IMR-90 (cell line): Measurements from ENCODE around the gene CIT. TPM values are rescaled to one million over a fixed set of nuclear protein-coding genes. Genes with fewer than 3 reads are reported as not detected.

Experiments used
- ATAC-seq: fragments of 200-7000 bp; cut with Tn5 transposase; 2 replicates; pipeline ENCODE4 v1.9.1; 2020; ENCODE audit warnings: low read depth, mild to moderate bottlenecking, moderate library complexity
- BruUV-seq: library from RNA; stranded (reverse); fragments of 400-500 nt; replicated peaks from 2 replicates; lab custom pipeline; 2021; lab: Mats Ljungman, UMichigan
- CTCF ChIA-PET: fragments of 300-600 bp; formaldehyde crosslinking; extraction: SDS; loops from one replicate; lab custom pipeline; 2021; ENCODE audit warnings: antibody characterized with exemption; lab: Yijun Ruan, JAX
- POLR2A ChIA-PET: fragments of 300-600 bp; sonication (Branson Sonifier 250); formaldehyde crosslinking; loops from one replicate; lab custom pipeline; 2022; ENCODE audit warnings: antibody characterized with exemption; ENCODE audit not compliant: unreplicated experiment; lab: Charles Lee
- DNase-seq: peaks from one replicate; pipeline ENCODE4 v3.0.0; 2013
- H2AFZ ChIP-seq: replicated peaks from 2 replicates; pipeline ENCODE3; 2013; ENCODE audit warnings: low read length, mild to moderate bottlenecking; ENCODE audit not compliant: poor library complexity
- H2AK5ac ChIP-seq: 2 replicates; pipeline ENCODE4 v1.6.1; 2013; ENCODE audit warnings: low read depth, low read length, inconsistent platforms
- H2AK9ac ChIP-seq: replicated peaks from 2 replicates; pipeline ENCODE3; 2013; ENCODE audit warnings: mild to moderate bottlenecking, low read depth, low read length, moderate library complexity; ENCODE audit not compliant: poor library complexity
- H2BK120ac ChIP-seq: 2 replicates; pipeline ENCODE4 v1.6.1; 2013; ENCODE audit warnings: low read depth, low read length, inconsistent platforms
- H2BK15ac ChIP-seq: 3 replicates; pipeline ENCODE4 v1.6.1; 2013; ENCODE audit warnings: low read depth, low read length, inconsistent platforms
- H2BK20ac ChIP-seq: 2 replicates; pipeline ENCODE4 v1.6.1; 2013; ENCODE audit warnings: low read depth, mild to moderate bottlenecking, inconsistent platforms, low read length, moderate library complexity
- H2BK5ac ChIP-seq: 2 replicates; pipeline ENCODE4 v1.6.1; 2013; ENCODE audit warnings: mild to moderate bottlenecking, low read depth, low read length, inconsistent platforms; ENCODE audit not compliant: poor library complexity, severe bottlenecking
- H3K14ac ChIP-seq: replicated peaks from 2 replicates; pipeline ENCODE4 v1.6.1; 2013; ENCODE audit warnings: low read depth, low read length, inconsistent platforms
- H3K18ac ChIP-seq: 2 replicates; pipeline ENCODE4 v1.6.1; 2013; ENCODE audit warnings: low read depth, low read length, control low read depth
- H3K23ac ChIP-seq: 2 replicates; pipeline ENCODE4 v1.6.1; 2013; ENCODE audit warnings: low read depth, low read length, inconsistent platforms
- H3K27ac ChIP-seq: 2 replicates; pipeline ENCODE4 v1.5.1; 2013; ENCODE audit warnings: mild to moderate bottlenecking, control low read depth, low read length; ENCODE audit not compliant: insufficient read depth
- H3K27me3 ChIP-seq: 2 replicates; pipeline ENCODE4 v1.6.1; 2013; ENCODE audit warnings: low read length; ENCODE audit not compliant: control insufficient read depth, insufficient read depth
- H3K36me3 ChIP-seq: 2 replicates; pipeline ENCODE4 v1.6.1; 2013; ENCODE audit warnings: low read length, mixed read lengths; ENCODE audit not compliant: control insufficient read depth, insufficient read depth
- H3K4ac ChIP-seq: 2 replicates; pipeline ENCODE4 v1.6.1; 2013; ENCODE audit warnings: low read depth, low read length, inconsistent platforms
- H3K4me1 ChIP-seq: 2 replicates; pipeline ENCODE4 v1.6.1; 2013; ENCODE audit warnings: low read length, mixed read lengths; ENCODE audit not compliant: control insufficient read depth, insufficient read depth
- H3K4me2 ChIP-seq: 2 replicates; pipeline ENCODE4 v1.6.1; 2013; ENCODE audit warnings: low read depth, mild to moderate bottlenecking, control low read depth, low read length, moderate library complexity
- H3K4me3 ChIP-seq: 2 replicates; pipeline ENCODE4 v1.5.1; 2013; ENCODE audit warnings: low read depth, mild to moderate bottlenecking, control low read depth, low read length, moderate library complexity; ENCODE audit not compliant: insufficient read depth
- H3K56ac ChIP-seq: 2 replicates; pipeline ENCODE4 v1.6.1; 2013; ENCODE audit warnings: low read length, inconsistent platforms; ENCODE audit not compliant: insufficient read depth; ENCODE audit errors: extremely low read depth
- H3K79me1 ChIP-seq, 2 experiments: 2 replicates each; pipeline ENCODE4 v1.6.1; 2013; ENCODE audit warnings: low read length in 2 of 2, inconsistent platforms in 1 of 2, low read depth in 1 of 2
- H3K9ac ChIP-seq: 2 replicates; pipeline ENCODE4 v1.6.1; 2013; ENCODE audit warnings: low read depth, low read length, control low read depth
- H3K9me1 ChIP-seq: 2 replicates; pipeline ENCODE4 v1.6.1; 2013; ENCODE audit warnings: low read length, inconsistent platforms; ENCODE audit not compliant: insufficient read depth
- H3K9me3 ChIP-seq: 2 replicates; pipeline ENCODE4 v1.6.1; 2013; ENCODE audit warnings: low read length; ENCODE audit not compliant: control insufficient read depth, insufficient read depth
- H4K20me1 ChIP-seq: 2 replicates; pipeline ENCODE4 v1.6.1; 2013; ENCODE audit warnings: low read length, inconsistent platforms; ENCODE audit not compliant: insufficient read depth
- H4K5ac ChIP-seq: 2 replicates; pipeline ENCODE4 v1.6.1; 2013; ENCODE audit warnings: mild to moderate bottlenecking, low read depth, low read length, control low read depth
- H4K8ac ChIP-seq, 2 experiments: 2 replicates each; pipeline ENCODE4 v1.6.1; 2013; ENCODE audit warnings: low read depth in 2 of 2, low read length in 2 of 2, control low read depth in 1 of 2, inconsistent platforms in 1 of 2
- H4K91ac ChIP-seq: 2 replicates; pipeline ENCODE4 v1.6.1; 2013; ENCODE audit warnings: low read depth, low read length, inconsistent platforms; ENCODE audit not compliant: insufficient read depth
- BHLHE40 ChIP-seq: fragments of 150-350 bp; IDR thresholded peaks from 2 replicates; pipeline ENCODE4 v1.6.1; 2016; ENCODE audit warnings: mild to moderate bottlenecking, low read depth, low read length
- CEBPB ChIP-seq: IDR thresholded peaks from 2 replicates; pipeline ENCODE4 v1.6.1; 2012; ENCODE audit warnings: low read depth, low read length, improper control_type of control experiment
- CHD1 ChIP-seq: IDR thresholded peaks from 2 replicates; pipeline ENCODE4 v1.6.1; 2012; ENCODE audit warnings: low read depth, low read length, improper control_type of control experiment
- FOS ChIP-seq: fragments of 150-350 bp; IDR thresholded peaks from 2 replicates; pipeline ENCODE4 v1.6.1; 2016; ENCODE audit warnings: low read depth, low read length
- MAFK ChIP-seq: IDR thresholded peaks from 2 replicates; pipeline ENCODE4 v1.6.1; 2012; ENCODE audit warnings: low read depth, low read length, improper control_type of control experiment
- MAZ ChIP-seq: IDR thresholded peaks from 2 replicates; pipeline ENCODE4 v1.6.1; 2012; ENCODE audit warnings: low read depth, mild to moderate bottlenecking, low read length, improper control_type of control experiment, moderate library complexity, borderline replicate concordance
- MXI1 ChIP-seq: IDR thresholded peaks from 2 replicates; pipeline ENCODE4 v1.6.1; 2012; ENCODE audit warnings: low read depth, mild to moderate bottlenecking, low read length, moderate library complexity, borderline replicate concordance
- NFE2L2 ChIP-seq: fragments of 150-350 bp; IDR thresholded peaks from 2 replicates; pipeline ENCODE4 v1.6.1; 2016; ENCODE audit warnings: low read depth, mild to moderate bottlenecking, low read length
- POLR2A ChIP-seq: IDR thresholded peaks from 2 replicates; pipeline ENCODE4 v1.6.1; 2012; ENCODE audit warnings: mild to moderate bottlenecking, low read depth, low read length
- RAD21 ChIP-seq: IDR thresholded peaks from 2 replicates; pipeline ENCODE4 v1.6.1; 2012; ENCODE audit warnings: low read length, improper control_type of control experiment
- RCOR1 ChIP-seq: IDR thresholded peaks from 2 replicates; pipeline ENCODE4 v1.6.1; 2012; ENCODE audit warnings: mild to moderate bottlenecking, low read length, improper control_type of control experiment; ENCODE audit not compliant: insufficient replicate concordance
- RFX5 ChIP-seq: IDR thresholded peaks from 2 replicates; pipeline ENCODE4 v1.8.0; 2012; ENCODE audit warnings: low read depth, mild to moderate bottlenecking, low read length, moderate library complexity
- SMC3 ChIP-seq: fragments of 150-350 bp; IDR thresholded peaks from 2 replicates; pipeline ENCODE4 v1.6.1; 2016; ENCODE audit warnings: low read depth, mild to moderate bottlenecking, antibody characterized with exemption, low read length, moderate library complexity
- WGBS, 2 experiments: methylation state at CpG; one replicate each; pipeline versions ENCODE4 v1.1.5 to v1.1.7; 2013; ENCODE audit warnings: missing lambda C conversion rate in 2 of 2; ENCODE audit not compliant: insufficient read length in 1 of 2; ENCODE audit errors: extremely low coverage in 2 of 2; 5-methylcytosine and 5-hydroxymethylcytosine counted together
- dilution Hi-C: fragments of 300-500 bp; cut with HindIII; formaldehyde crosslinking; loops from one replicate; pipeline ENCODE4 v1.14.3; 2018; ENCODE audit warnings: low sequenced_read_pairs; ENCODE audit not compliant: unreplicated experiment
- in situ Hi-C: fragments of 300-500 bp; cut with MboI; formaldehyde crosslinking; loops from 3 replicates; pipeline ENCODE4 v1.14.3; 2019; ENCODE audit warnings: low sequenced_read_pairs, inconsistent platforms, mixed read lengths
- intact Hi-C: fragments of 100-400 bp; cut with micrococcal nuclease; formaldehyde crosslinking; loops from 2 replicates; pipeline ENCODE4 v1.10.0; 2022
- polyA plus RNA-seq, 3 experiments: library from polyadenylated mRNA; depleted of rRNA; stranded (reverse); fragments of >200 nt; gene quantifications; 2 replicates each; pipeline ENCODE4 v1.2.3, GENCODE V29; 2012; ENCODE audit warnings: low replicate concordance in 1 of 3
- total RNA-seq: library from RNA; depleted of rRNA; stranded (reverse); fragments of >200 nt; gene quantifications from 2 replicates; pipeline ENCODE4 v1.2.3, GENCODE V29; 2012
- TF ChIP-seq, protein P1 (sequence below): fragments of 150-350 bp; IDR thresholded peaks from 2 replicates; pipeline ENCODE4 v1.6.1; 2017; ENCODE audit warnings: mild to moderate bottlenecking, antibody characterized with exemption, low read length, low read depth
- TF ChIP-seq, protein P2 (sequence below): fragments of 150-350 bp; IDR thresholded peaks from 2 replicates; pipeline ENCODE4 v1.6.1; 2016; ENCODE audit warnings: low read depth, mild to moderate bottlenecking, low read length, moderate library complexity, borderline replicate concordance
- TF ChIP-seq, protein P3 (sequence below): conservative IDR thresholded peaks from 2 replicates; pipeline ENCODE4 v1.5.1; 2012; ENCODE audit warnings: mild to moderate bottlenecking, low read depth, low read length, improper control_type of control experiment

CIT gene
- total and polyA plus RNA-seq, 2 of the 4 experiments (the other 2 are of a cell fraction): 13.1 to 21.0 TPM

DNA sequence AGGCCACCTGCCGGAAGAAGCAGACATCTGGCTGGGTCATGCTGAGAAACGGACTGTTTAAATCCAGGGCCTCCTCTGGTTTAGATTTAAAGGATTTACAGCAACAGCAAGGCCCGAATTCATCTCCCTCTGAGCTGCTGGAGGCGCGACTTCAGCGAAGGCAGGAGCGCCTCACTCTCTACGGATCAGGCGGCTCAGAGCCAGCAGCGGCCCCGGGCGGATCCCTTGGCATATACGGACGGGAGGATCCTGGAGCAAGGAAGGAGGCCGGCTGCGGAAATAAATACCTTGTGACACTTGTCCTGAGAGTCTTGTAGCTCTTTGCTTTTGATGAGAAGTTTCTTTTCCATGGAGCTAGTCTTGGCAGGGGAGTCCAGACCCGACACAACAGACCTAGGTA lies 92.4 kb downstream of the CIT start:
- no peak overlapping the region for H2BK20ac ChIP-seq
- intact Hi-C loops (no loop called here), in situ Hi-C loops (no loop called here), dilution Hi-C loops (no loop called here)
- H2AK9ac ChIP-seq: no peak overlapping the region
- H3K27me3 ChIP-seq: no peaks in the 10 kb centered on the region
- no peak for DNase-seq
- CTCF ChIA-PET: no interaction called here
- peaks cover 9 to 13% of the 10 kb centered on the region in 2 experiments for H3K79me1 ChIP-seq
- H3K14ac ChIP-seq: no peak overlapping the region
- H3K4me1 ChIP-seq: peaks cover 2% of the 10 kb centered on the region
- TF ChIP-seq CHD1: no peak
- TF ChIP-seq RFX5: no peak
- TF ChIP-seq NFE2L2: no peak
- TF ChIP-seq RCOR1: no peak
- no peak for TF ChIP-seq FOS
- TF ChIP-seq SMC3: no peak
- no peak for TF ChIP-seq MAZ
- TF ChIP-seq CEBPB: no peak
- no peak for TF ChIP-seq BHLHE40
- no peak for TF ChIP-seq RAD21
- TF ChIP-seq POLR2A: no peak
- no peak for TF ChIP-seq MXI1
- TF ChIP-seq, protein P1, sequence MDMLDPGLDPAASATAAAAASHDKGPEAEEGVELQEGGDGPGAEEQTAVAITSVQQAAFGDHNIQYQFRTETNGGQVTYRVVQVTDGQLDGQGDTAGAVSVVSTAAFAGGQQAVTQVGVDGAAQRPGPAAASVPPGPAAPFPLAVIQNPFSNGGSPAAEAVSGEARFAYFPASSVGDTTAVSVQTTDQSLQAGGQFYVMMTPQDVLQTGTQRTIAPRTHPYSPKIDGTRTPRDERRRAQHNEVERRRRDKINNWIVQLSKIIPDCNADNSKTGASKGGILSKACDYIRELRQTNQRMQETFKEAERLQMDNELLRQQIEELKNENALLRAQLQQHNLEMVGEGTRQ: no peak
- TF ChIP-seq, protein P2, sequence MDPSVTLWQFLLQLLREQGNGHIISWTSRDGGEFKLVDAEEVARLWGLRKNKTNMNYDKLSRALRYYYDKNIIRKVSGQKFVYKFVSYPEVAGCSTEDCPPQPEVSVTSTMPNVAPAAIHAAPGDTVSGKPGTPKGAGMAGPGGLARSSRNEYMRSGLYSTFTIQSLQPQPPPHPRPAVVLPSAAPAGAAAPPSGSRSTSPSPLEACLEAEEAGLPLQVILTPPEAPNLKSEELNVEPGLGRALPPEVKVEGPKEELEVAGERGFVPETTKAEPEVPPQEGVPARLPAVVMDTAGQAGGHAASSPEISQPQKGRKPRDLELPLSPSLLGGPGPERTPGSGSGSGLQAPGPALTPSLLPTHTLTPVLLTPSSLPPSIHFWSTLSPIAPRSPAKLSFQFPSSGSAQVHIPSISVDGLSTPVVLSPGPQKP: no peak
- TF ChIP-seq, protein P3, sequence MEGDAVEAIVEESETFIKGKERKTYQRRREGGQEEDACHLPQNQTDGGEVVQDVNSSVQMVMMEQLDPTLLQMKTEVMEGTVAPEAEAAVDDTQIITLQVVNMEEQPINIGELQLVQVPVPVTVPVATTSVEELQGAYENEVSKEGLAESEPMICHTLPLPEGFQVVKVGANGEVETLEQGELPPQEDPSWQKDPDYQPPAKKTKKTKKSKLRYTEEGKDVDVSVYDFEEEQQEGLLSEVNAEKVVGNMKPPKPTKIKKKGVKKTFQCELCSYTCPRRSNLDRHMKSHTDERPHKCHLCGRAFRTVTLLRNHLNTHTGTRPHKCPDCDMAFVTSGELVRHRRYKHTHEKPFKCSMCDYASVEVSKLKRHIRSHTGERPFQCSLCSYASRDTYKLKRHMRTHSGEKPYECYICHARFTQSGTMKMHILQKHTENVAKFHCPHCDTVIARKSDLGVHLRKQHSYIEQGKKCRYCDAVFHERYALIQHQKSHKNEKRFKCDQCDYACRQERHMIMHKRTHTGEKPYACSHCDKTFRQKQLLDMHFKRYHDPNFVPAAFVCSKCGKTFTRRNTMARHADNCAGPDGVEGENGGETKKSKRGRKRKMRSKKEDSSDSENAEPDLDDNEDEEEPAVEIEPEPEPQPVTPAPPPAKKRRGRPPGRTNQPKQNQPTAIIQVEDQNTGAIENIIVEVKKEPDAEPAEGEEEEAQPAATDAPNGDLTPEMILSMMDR: no peak
- no peak for TF ChIP-seq MAFK
- H3K23ac ChIP-seq: no peak overlapping the region
- no peak overlapping the region for H3K18ac ChIP-seq
- H3K36me3 ChIP-seq: peaks cover 8% of the 10 kb centered on the region
- H3K27ac ChIP-seq: no peak overlapping the region
- POLR2A ChIA-PET: no interaction called here
- no peak overlapping the region for H2BK120ac ChIP-seq
- 0 out of 2 replicates have a peak, but pooled peaks cover 2% of the 10 kb centered on the region for H3K9me3 ChIP-seq
- ATAC-seq: no peak
- no peak overlapping the region for H2BK5ac ChIP-seq
- BruUV-seq: no TSS peak
- H2AK5ac ChIP-seq: no peak overlapping the region
- no peak overlapping the region for H2AFZ ChIP-seq
- no peak overlapping the region for H4K8ac ChIP-seq
- no peaks in the 10 kb centered on the region for H4K20me1 ChIP-seq
- H3K56ac ChIP-seq: no peak overlapping the region
- H3K9me1 ChIP-seq: peaks cover 3% of the 10 kb centered on the region; the same call in 1 of the 2 replicates
- H4K5ac ChIP-seq: no peak overlapping the region
- no peak overlapping the region for H3K4ac ChIP-seq
- 100% methylated on average over 2 of the region's 17 CpGs; no CpG with 5 or more reads in 1 of the 2 experiments for WGBS, 2 experiments
- H4K91ac ChIP-seq: no peak overlapping the region
- no peak overlapping the region for H2BK15ac ChIP-seq
- H3K9ac ChIP-seq: no peak overlapping the region
- H3K4me2 ChIP-seq: no peak overlapping the region
- H3K4me3 ChIP-seq: no peak overlapping the region
